IMR-90 (cell line): Measurements from ENCODE around the gene WDR13.
A peak's percentile ranks its signal among the peaks of the same experiment; 100 is the strongest.

Experiments
- BHLHE40 ChIP-seq: fragments of 150-350 bp; IDR thresholded peaks from 2 replicates; pipeline ENCODE4 v1.6.1; 2016; ENCODE audit warnings: mild to moderate bottlenecking, low read depth, low read length
- CEBPB ChIP-seq: IDR thresholded peaks from 2 replicates; pipeline ENCODE4 v1.6.1; 2012; ENCODE audit warnings: low read depth, low read length, improper control_type of control experiment
- ELK1 ChIP-seq: fragments of 150-350 bp; IDR thresholded peaks from 2 replicates; pipeline ENCODE4 v1.6.1; 2016; ENCODE audit warnings: low read depth, mild to moderate bottlenecking, low read length, moderate library complexity, borderline replicate concordance
- MAFK ChIP-seq: IDR thresholded peaks from 2 replicates; pipeline ENCODE4 v1.6.1; 2012; ENCODE audit warnings: low read depth, low read length, improper control_type of control experiment
- MXI1 ChIP-seq: IDR thresholded peaks from 2 replicates; pipeline ENCODE4 v1.6.1; 2012; ENCODE audit warnings: low read depth, mild to moderate bottlenecking, low read length, moderate library complexity, borderline replicate concordance
- NFE2L2 ChIP-seq: fragments of 150-350 bp; IDR thresholded peaks from 2 replicates; pipeline ENCODE4 v1.6.1; 2016; ENCODE audit warnings: low read depth, mild to moderate bottlenecking, low read length
- POLR2A ChIP-seq: IDR thresholded peaks from 2 replicates; pipeline ENCODE4 v1.6.1; 2012; ENCODE audit warnings: mild to moderate bottlenecking, low read depth, low read length
- RAD21 ChIP-seq: IDR thresholded peaks from 2 replicates; pipeline ENCODE4 v1.6.1; 2012; ENCODE audit warnings: low read length, improper control_type of control experiment
- TF ChIP-seq, protein P1 (sequence below): conservative IDR thresholded peaks from 2 replicates; pipeline ENCODE4 v1.5.1; 2012; ENCODE audit warnings: mild to moderate bottlenecking, low read depth, low read length, improper control_type of control experiment

GRCh38 chrX:48648336-48648751 lies 51.1 kb downstream of the WDR13 start:
- TF ChIP-seq POLR2A (no peak), BHLHE40 (no peak), RAD21 (peak; percentile 48), CEBPB (no peak), MAFK (no peak), ELK1 (no peak), NFE2L2 (no peak), MXI1 (no peak)
- TF ChIP-seq, protein P1, sequence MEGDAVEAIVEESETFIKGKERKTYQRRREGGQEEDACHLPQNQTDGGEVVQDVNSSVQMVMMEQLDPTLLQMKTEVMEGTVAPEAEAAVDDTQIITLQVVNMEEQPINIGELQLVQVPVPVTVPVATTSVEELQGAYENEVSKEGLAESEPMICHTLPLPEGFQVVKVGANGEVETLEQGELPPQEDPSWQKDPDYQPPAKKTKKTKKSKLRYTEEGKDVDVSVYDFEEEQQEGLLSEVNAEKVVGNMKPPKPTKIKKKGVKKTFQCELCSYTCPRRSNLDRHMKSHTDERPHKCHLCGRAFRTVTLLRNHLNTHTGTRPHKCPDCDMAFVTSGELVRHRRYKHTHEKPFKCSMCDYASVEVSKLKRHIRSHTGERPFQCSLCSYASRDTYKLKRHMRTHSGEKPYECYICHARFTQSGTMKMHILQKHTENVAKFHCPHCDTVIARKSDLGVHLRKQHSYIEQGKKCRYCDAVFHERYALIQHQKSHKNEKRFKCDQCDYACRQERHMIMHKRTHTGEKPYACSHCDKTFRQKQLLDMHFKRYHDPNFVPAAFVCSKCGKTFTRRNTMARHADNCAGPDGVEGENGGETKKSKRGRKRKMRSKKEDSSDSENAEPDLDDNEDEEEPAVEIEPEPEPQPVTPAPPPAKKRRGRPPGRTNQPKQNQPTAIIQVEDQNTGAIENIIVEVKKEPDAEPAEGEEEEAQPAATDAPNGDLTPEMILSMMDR = peak; percentile 42
